ENCODE measurements around the gene PRCP. TPM values are rescaled to one million over a fixed set of nuclear protein-coding genes. Genes with fewer than 3 reads are reported as not detected.

Gene PRCP
- polyA plus RNA-seq, 1 of the 3 experiments (the other 2 are of a cell fraction): 65.0 TPM

GRCh38 chr11:82807646-82808045 is 92.6 kb downstream of the PRCP start (continued):
- TF ChIP-seq CHD2 (IDR thresholded peaks at IDR 0.05; ENCODE audit: low read length, partially characterized antibody): no peak
- TF ChIP-seq NRF1 (IDR thresholded peaks at IDR 0.05; ENCODE audit: low read depth, low read length): no peak
- TF ChIP-seq FOXJ3 (CRISPR knock-in tag; IDR thresholded peaks at IDR 0.05): no peak
- no peak for TF ChIP-seq TEAD4 (IDR thresholded peaks at IDR 0.05; ENCODE audit: borderline replicate concordance, insufficient read depth)
- no peak for TF ChIP-seq SMC3 (IDR thresholded peaks at IDR 0.05; ENCODE audit: low read depth, low read length)

GRCh38 chr11:82802710-82803109 is 97.5 kb downstream of the PRCP start:
- TF ChIP-seq RXRA (IDR thresholded peaks at IDR 0.05; ENCODE audit: borderline replicate concordance, low read depth) (no peak), RCOR1 (IDR thresholded peaks at IDR 0.05; ENCODE audit: low read length) (no peak), MEF2A (IDR thresholded peaks at IDR 0.05; ENCODE audit: borderline replicate concordance, low read depth) (no peak), RAD21 (IDR thresholded peaks at IDR 0.05; ENCODE audit: low read length) (no peak), MAX (IDR thresholded peaks at IDR 0.05; ENCODE audit: low read depth) (no peak), TCF12 (IDR thresholded peaks at IDR 0.05) (no peak), USF2 (IDR thresholded peaks at IDR 0.05; ENCODE audit: borderline replicate concordance, low read depth, low read length) (no peak), SIN3A (IDR thresholded peaks at IDR 0.05; ENCODE audit: borderline replicate concordance, low read depth, low read length) (no peak), TAF1 (IDR thresholded peaks at IDR 0.05; ENCODE audit: borderline replicate concordance, low read depth, low read length) (no peak), EP300 (IDR thresholded peaks at IDR 0.05; ENCODE audit: borderline replicate concordance in 1 of 2, low read depth in 1 of 2, low read length in 1 of 2) (no peak), REST (IDR thresholded peaks at IDR 0.05; ENCODE audit: low read depth, low read length) (no peak), MXI1 (IDR thresholded peaks at IDR 0.05; ENCODE audit: low read depth, low read length) (no peak), ELF1 (IDR thresholded peaks at IDR 0.05) (no peak), USF1 (IDR thresholded peaks at IDR 0.05; ENCODE audit: borderline replicate concordance, low read depth) (no peak)
- POLR2A ChIA-PET: no interaction called here

More at GRCh38 chr11:82802710-82803109, 97.5 kb downstream of the PRCP start:
- no peaks in the 10 kb centered on the region for H4K20me1 ChIP-seq (ENCODE audit: insufficient read depth)
- WGBS (ENCODE audit: low lambda C conversion rate): 0% methylated on average over 1 of the region's 1 CpG
- no peak overlapping the region for H3K27ac ChIP-seq (ENCODE audit: low read depth in 2 of 2, low read length in 1 of 2)
- H3K4me1 ChIP-seq (ENCODE audit: control insufficient read depth in 1 of 2, insufficient read depth in 2 of 2, low read depth in 1 of 2, low read length in 1 of 2): no peaks in the 10 kb centered on the region
- no peak overlapping the region for H3K9ac ChIP-seq
- no peak overlapping the region for H3K4me3 ChIP-seq (ENCODE audit: low read depth in 2 of 2, low read length in 1 of 2)
- no peaks in the 10 kb centered on the region for H3F3A ChIP-seq (replicated peaks; ENCODE audit: insufficient read depth)
- no peaks in the 10 kb centered on the region for H3K9me3 ChIP-seq
- DNase-seq: no peak
- no peaks in the 10 kb centered on the region for H3K9me2 ChIP-seq
- no peaks in the 10 kb centered on the region for H3K79me2 ChIP-seq (ENCODE audit: insufficient read depth)
- 0 out of 2 replicates have a peak, but pooled peaks cover 5% of the 10 kb centered on the region for H3K27me3 ChIP-seq (ENCODE audit: insufficient read depth)
- no peak overlapping the region for H2AFZ ChIP-seq (ENCODE audit: low read depth)
- no peak overlapping the region for H3K4me2 ChIP-seq
- no peaks in the 10 kb centered on the region for H3K36me3 ChIP-seq (replicated peaks in 1 of 2; ENCODE audit: control insufficient read depth in 1 of 2, insufficient read depth in 2 of 2, low read length in 1 of 2)
- CTCF ChIA-PET: interaction anchor here (1.1 kb wide), 1 partner anchor 9 kb away, joined by 3 read pairs; no protein-coding TSS in a partner anchor

Measured in SK-N-SH (cell line).